GM19438 (cell line): ENCODE data around the gene SLC25A13.

Experiments
- ATAC-seq: cut with Tn5 transposase; IDR thresholded peaks from one replicate; pipeline ENCODE4 v1.9.1; 2021; ENCODE audit warnings: low read depth; ENCODE audit not compliant: unreplicated experiment

Gene SLC25A13

GRCh38 chr7:96244992-96245292 is 77.0 kb downstream of the SLC25A13 start:
- ATAC-seq = no peak

GRCh38 chr7:96244244-96244991 is 77.5 kb downstream of the SLC25A13 start:
- ATAC-seq = no peak

GRCh38 chr7:96243241-96243640 is 78.7 kb downstream of the SLC25A13 start:
- ATAC-seq = no peak

- no peak for ATAC-seq
These were observed 80.0 kb downstream of the SLC25A13 start for GRCh38 chr7:96241855-96242254.

- no peak for ATAC-seq
These were observed 82.7 kb downstream of the SLC25A13 start for GRCh38 chr7:96238976-96239766.

GRCh38 chr7:96238474-96238873 is 83.4 kb downstream of the SLC25A13 start:
- ATAC-seq = no peak

GRCh38 chr7:96237040-96237439 is 84.9 kb downstream of the SLC25A13 start:
- no peak for ATAC-seq

- no peak for ATAC-seq
These were observed 85.5 kb downstream of the SLC25A13 start for GRCh38 chr7:96236198-96237039.

GRCh38 chr7:96235281-96235680 is 86.6 kb downstream of the SLC25A13 start:
- ATAC-seq = no peak

- ATAC-seq = no peak
These were observed 88.3 kb downstream of the SLC25A13 start for GRCh38 chr7:96233528-96234154.

GRCh38 chr7:96233084-96233483 is 88.8 kb downstream of the SLC25A13 start:
- ATAC-seq = no peak

GRCh38 chr7:96228760-96229159 is 93.1 kb downstream of the SLC25A13 start:
- ATAC-seq = no peak

GRCh38 chr7:96225251-96225650 is 96.6 kb downstream of the SLC25A13 start:
- ATAC-seq = no peak

- no peak for ATAC-seq
These were observed 97.2 kb downstream of the SLC25A13 start for GRCh38 chr7:96224685-96225084.

- no peak for ATAC-seq
These were observed 97.8 kb downstream of the SLC25A13 start for GRCh38 chr7:96224073-96224472.

- no peak for ATAC-seq
These were observed 100.0 kb downstream of the SLC25A13 start for GRCh38 chr7:96221888-96222287.

- ATAC-seq = no peak
These were observed 102.3 kb downstream of the SLC25A13 start for GRCh38 chr7:96219378-96220130.

GRCh38 chr7:96218664-96219243 is 103.1 kb downstream of the SLC25A13 start:
- no peak for ATAC-seq

GRCh38 chr7:96217147-96217546 is 104.8 kb downstream of the SLC25A13 start:
- ATAC-seq = no peak

- no peak for ATAC-seq
These were observed 105.5 kb downstream of the SLC25A13 start for GRCh38 chr7:96216373-96216772.
